OCI-LY3 (cell line): Measurements from ENCODE around the gene HAUS3.

ENCODE experiments used
- EZH2phosphoT487 ChIP-seq: fragments of 200-600 bp; shearing (Covaris generic); IDR thresholded peaks from 2 replicates; pipeline ENCODE4 v1.6.1; 2018; ENCODE audit warnings: antibody characterized with exemption, mixed run types, low read depth
- TF ChIP-seq, protein P1 (sequence below): fragments of 200-600, 300-600 bp; sonication (generic); IDR thresholded peaks from 2 replicates; pipeline ENCODE4 v1.5.1; 2014; ENCODE audit warnings: antibody characterized with exemption, low read length, low read depth

- TF ChIP-seq, protein P1, sequence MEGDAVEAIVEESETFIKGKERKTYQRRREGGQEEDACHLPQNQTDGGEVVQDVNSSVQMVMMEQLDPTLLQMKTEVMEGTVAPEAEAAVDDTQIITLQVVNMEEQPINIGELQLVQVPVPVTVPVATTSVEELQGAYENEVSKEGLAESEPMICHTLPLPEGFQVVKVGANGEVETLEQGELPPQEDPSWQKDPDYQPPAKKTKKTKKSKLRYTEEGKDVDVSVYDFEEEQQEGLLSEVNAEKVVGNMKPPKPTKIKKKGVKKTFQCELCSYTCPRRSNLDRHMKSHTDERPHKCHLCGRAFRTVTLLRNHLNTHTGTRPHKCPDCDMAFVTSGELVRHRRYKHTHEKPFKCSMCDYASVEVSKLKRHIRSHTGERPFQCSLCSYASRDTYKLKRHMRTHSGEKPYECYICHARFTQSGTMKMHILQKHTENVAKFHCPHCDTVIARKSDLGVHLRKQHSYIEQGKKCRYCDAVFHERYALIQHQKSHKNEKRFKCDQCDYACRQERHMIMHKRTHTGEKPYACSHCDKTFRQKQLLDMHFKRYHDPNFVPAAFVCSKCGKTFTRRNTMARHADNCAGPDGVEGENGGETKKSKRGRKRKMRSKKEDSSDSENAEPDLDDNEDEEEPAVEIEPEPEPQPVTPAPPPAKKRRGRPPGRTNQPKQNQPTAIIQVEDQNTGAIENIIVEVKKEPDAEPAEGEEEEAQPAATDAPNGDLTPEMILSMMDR, result peak; percentile 85
- TF ChIP-seq EZH2phosphoT487, result no peak
These were observed 21.8 kb downstream of the HAUS3 start for GRCh38 chr4:2220016-2220630.
